ENCODE measurements around the gene TLN1. TPM values are rescaled to one million over a fixed set of nuclear protein-coding genes. Genes with fewer than 3 reads are reported as not detected.
A peak's percentile ranks its signal among the peaks of the same experiment; 100 is the strongest.

The TLN1 gene
- total and polyA plus RNA-seq, 2 donors (not counting 1 experiment from before 2014, with no cell fraction given), result 102 to 280 TPM

GRCh38 chr9:35731415-35732184, 395 bp downstream of the TLN1 start:
- H3K4me3 Mint-ChIP-seq, result no peak overlapping the region
- DNase-seq, result no peak

More at GRCh38 chr9:35731415-35732184, 395 bp downstream of the TLN1 start:
- ChIA-PET CTCF (interaction anchor here (0.8 to 9.7 kb wide), 34 partner anchors 8 to 151 kb away, joined by 3 to 142 read pairs (median 6); partner anchors contain the start of genes ARHGEF39, CCDC107, GBA2 and HINT2), POLR2A (interaction anchor here (0.6 to 4.4 kb wide), 15 partner anchors 13 to 615 kb away, joined by 3 to 29 read pairs (median 5); partner anchors contain the start of genes CCDC107, GBA2, MSMP and RGP1)
- peaks cover 67% of the 10 kb centered on the region for H3K79me2 ChIP-seq (ENCODE audit: control insufficient read depth, insufficient read depth, low read length)
- H2AFZ ChIP-seq (ENCODE audit: insufficient read depth, low read depth, low read length, poor library complexity, severe bottlenecking), result peak overlapping the region; percentile 90
- TF ChIP-seq EZH2 (IDR thresholded peaks at IDR 0.05; ENCODE audit: borderline replicate concordance, insufficient read depth, low read depth, low read length, poor library complexity, severe bottlenecking), result no peak
- TF ChIP-seq, protein P1, sequence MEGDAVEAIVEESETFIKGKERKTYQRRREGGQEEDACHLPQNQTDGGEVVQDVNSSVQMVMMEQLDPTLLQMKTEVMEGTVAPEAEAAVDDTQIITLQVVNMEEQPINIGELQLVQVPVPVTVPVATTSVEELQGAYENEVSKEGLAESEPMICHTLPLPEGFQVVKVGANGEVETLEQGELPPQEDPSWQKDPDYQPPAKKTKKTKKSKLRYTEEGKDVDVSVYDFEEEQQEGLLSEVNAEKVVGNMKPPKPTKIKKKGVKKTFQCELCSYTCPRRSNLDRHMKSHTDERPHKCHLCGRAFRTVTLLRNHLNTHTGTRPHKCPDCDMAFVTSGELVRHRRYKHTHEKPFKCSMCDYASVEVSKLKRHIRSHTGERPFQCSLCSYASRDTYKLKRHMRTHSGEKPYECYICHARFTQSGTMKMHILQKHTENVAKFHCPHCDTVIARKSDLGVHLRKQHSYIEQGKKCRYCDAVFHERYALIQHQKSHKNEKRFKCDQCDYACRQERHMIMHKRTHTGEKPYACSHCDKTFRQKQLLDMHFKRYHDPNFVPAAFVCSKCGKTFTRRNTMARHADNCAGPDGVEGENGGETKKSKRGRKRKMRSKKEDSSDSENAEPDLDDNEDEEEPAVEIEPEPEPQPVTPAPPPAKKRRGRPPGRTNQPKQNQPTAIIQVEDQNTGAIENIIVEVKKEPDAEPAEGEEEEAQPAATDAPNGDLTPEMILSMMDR (IDR thresholded peaks at IDR 0.05), result no peak
- no peaks in the 10 kb centered on the region for H3K9me3 ChIP-seq (ENCODE audit: control extremely low read depth in 1 of 3, control insufficient read depth in 2 of 3, insufficient read depth in 1 of 3, low read length in 2 of 3)
- H3K36me3 ChIP-seq (replicated peaks in 1 of 2; ENCODE audit: control extremely low read depth in 1 of 2, control insufficient read depth in 1 of 2, extremely low read depth in 1 of 2, insufficient read depth in 2 of 2, low read length in 1 of 2), result peaks cover 1 to 39% of the 10 kb centered on the region in 2 experiments
- ATAC-seq (ENCODE audit: low read depth), result no peak
- peak overlapping the region; percentile 89 for H3K4me2 ChIP-seq (replicated peaks; ENCODE audit: low read depth, low read length, poor library complexity, severe bottlenecking)
- under 1% methylated on average over 47 of the region's 47 CpGs for WGBS (ENCODE audit: insufficient coverage)
- Mint-ChIP-seq H3K27ac (peak overlapping the region; percentile 96), H3K9me3 (ENCODE audit: insufficient read depth) (no peaks in the 10 kb centered on the region), H3K27me3 (no peaks in the 10 kb centered on the region), H3K4me1 (peaks cover 12% of the 10 kb centered on the region)
- peak overlapping the region; percentile 69 to 92 for H3K27ac ChIP-seq (ENCODE audit: low read length in 2 of 2)
- H4K20me1 ChIP-seq (ENCODE audit: control insufficient read depth, insufficient read depth, low read length, poor library complexity, severe bottlenecking), result peaks cover 40% of the 10 kb centered on the region
- intact Hi-C loops (cut with micrococcal nuclease), result loop anchor here (1.0 to 10.0 kb wide), 14 partner anchors 12 to 1914 kb away; partner anchors contain the start of genes CCDC107, CLTA, FANCG and GBA2
- peak overlapping the region; percentile 84 for H3K9ac ChIP-seq (ENCODE audit: low read length)
- H3K4me1 ChIP-seq (ENCODE audit: control insufficient read depth in 2 of 2, insufficient read depth in 2 of 2, low read length in 2 of 2), result peaks cover 59 to 67% of the 10 kb centered on the region in 2 donors
- H3K4me3 ChIP-seq (ENCODE audit: control extremely low read depth in 1 of 5, extremely low read depth in 1 of 5, insufficient read depth in 1 of 5, low read depth in 2 of 5, low read length in 4 of 5), result peak overlapping the region; percentile 52 to 87 (median 82)
- no peaks in the 10 kb centered on the region for H3K27me3 ChIP-seq (replicated peaks in 1 of 4; ENCODE audit: control extremely low read depth in 1 of 4, control insufficient read depth in 3 of 4, insufficient read depth in 4 of 4, low read length in 3 of 4)
